GM12878 (cell line): Measurements from ENCODE around the gene NRG3.

Experiments
- ATF2 ChIP-seq: IDR thresholded peaks from 2 replicates; pipeline ENCODE4 v1.6.1; 2012; ENCODE audit warnings: low read length, inconsistent platforms
- BHLHE40 ChIP-seq, 2 experiments: fragments of 450-650 bp in 1 of 2; IDR thresholded peaks; 2 replicates each; pipeline ENCODE4 v1.6.1; 2011 to 2017; ENCODE audit warnings: low read depth in 2 of 2, borderline replicate concordance in 1 of 2, improper control_type of control experiment in 1 of 2, low read length in 1 of 2, mild to moderate bottlenecking in 1 of 2
- CTCF ChIP-seq, 3 experiments: IDR thresholded peaks in 2 of 3; conservative IDR thresholded peaks in 1 of 3; 2 replicates each; pipeline ENCODE4 v1.5.1; 2011; ENCODE audit warnings: low read depth in 3 of 3, low read length in 3 of 3, mild to moderate bottlenecking in 3 of 3, control low read depth in 2 of 3, moderate library complexity in 2 of 3, inconsistent platforms in 1 of 3, mixed read lengths in 1 of 3; ENCODE audit not compliant: control insufficient read depth in 2 of 3, insufficient read depth in 1 of 3; ENCODE audit errors: extremely low read depth in 1 of 3
- ELK1 ChIP-seq: IDR thresholded peaks from 2 replicates; pipeline ENCODE4 v1.6.1; 2012; ENCODE audit warnings: low read depth, low read length, improper control_type of control experiment
- HCFC1 ChIP-seq: fragments of 150-350 bp; IDR thresholded peaks from 2 replicates; pipeline ENCODE4 v1.6.1; 2014; ENCODE audit warnings: low read length
- MAX ChIP-seq: IDR thresholded peaks from 2 replicates; pipeline ENCODE4 v1.6.1; 2012; ENCODE audit warnings: low read depth, low read length, improper control_type of control experiment
- NFYB ChIP-seq: IDR thresholded peaks from 2 replicates; pipeline ENCODE4 v1.6.1; 2011; ENCODE audit warnings: low read depth, mild to moderate bottlenecking, low read length, improper control_type of control experiment, moderate library complexity; ENCODE audit not compliant: insufficient read depth
- POLR2A ChIP-seq: IDR thresholded peaks from 2 replicates; pipeline ENCODE4 v1.6.1; 2011; ENCODE audit warnings: low read depth, mild to moderate bottlenecking, low read length
- SMAD1 ChIP-seq: fragments of 450-650 bp; IDR thresholded peaks from 2 replicates; pipeline ENCODE4 v1.6.1; 2018; ENCODE audit warnings: mild to moderate bottlenecking, low read depth; ENCODE audit not compliant: partially characterized antibody
- SP1 ChIP-seq: IDR thresholded peaks from one replicate; pipeline ENCODE4 v1.6.1; 2011; ENCODE audit warnings: low read depth, low read length
- SRF ChIP-seq, 2 experiments: IDR thresholded peaks; 2 replicates each; pipeline ENCODE4 v1.6.1; 2011; ENCODE audit warnings: low read depth in 2 of 2, low read length in 2 of 2, mild to moderate bottlenecking in 1 of 2, moderate library complexity in 1 of 2

- TF ChIP-seq NFYB (no peak), CTCF (IDR thresholded peaks at IDR 0.05 in 2 of 3, conservative IDR thresholded peaks at IDR 0.05 in 1 of 3; ENCODE audit: control insufficient read depth in 2 of 3, extremely low read depth in 1 of 3, insufficient read depth in 1 of 3, low read depth in 3 of 3, low read length in 3 of 3) (no peak), ELK1 (no peak), POLR2A (no peak), SRF (IDR thresholded peaks at IDR 0.05; ENCODE audit: low read depth in 2 of 2, low read length in 2 of 2) (no peak), HCFC1 (no peak), BHLHE40 (IDR thresholded peaks at IDR 0.05; ENCODE audit: borderline replicate concordance in 1 of 2, low read depth in 2 of 2, low read length in 1 of 2) (no peak), MAX (no peak), SP1 (no peak), ATF2 (no peak), SMAD1 (no peak)
Observed at GRCh38 chr10:82498976-82499375, 624.0 kb downstream of the NRG3 start.
